IMR-90 (cell line): ENCODE results near the gene OCSTAMP. TPM values are rescaled to one million over a fixed set of nuclear protein-coding genes. Genes with fewer than 3 reads are reported as not detected.

Experiments
- ATAC-seq: fragments of 200-7000 bp; cut with Tn5 transposase; 2 replicates; pipeline ENCODE4 v1.9.1; 2020; ENCODE audit warnings: low read depth, mild to moderate bottlenecking, moderate library complexity
- BruUV-seq: library from RNA; stranded (reverse); fragments of 400-500 nt; replicated peaks from 2 replicates; lab custom pipeline; 2021; lab: Mats Ljungman, UMichigan
- CTCF ChIA-PET: fragments of 300-600 bp; formaldehyde crosslinking; extraction: SDS; loops from one replicate; lab custom pipeline; 2021; ENCODE audit warnings: antibody characterized with exemption; lab: Yijun Ruan, JAX
- POLR2A ChIA-PET: fragments of 300-600 bp; sonication (Branson Sonifier 250); formaldehyde crosslinking; loops from one replicate; lab custom pipeline; 2022; ENCODE audit warnings: antibody characterized with exemption; ENCODE audit not compliant: unreplicated experiment; lab: Charles Lee
- DNase-seq: peaks from one replicate; pipeline ENCODE4 v3.0.0; 2013
- H2AFZ ChIP-seq: replicated peaks from 2 replicates; pipeline ENCODE3; 2013; ENCODE audit warnings: low read length, mild to moderate bottlenecking; ENCODE audit not compliant: poor library complexity
- H2AK5ac ChIP-seq: 2 replicates; pipeline ENCODE4 v1.6.1; 2013; ENCODE audit warnings: low read depth, low read length, inconsistent platforms
- H2AK9ac ChIP-seq: replicated peaks from 2 replicates; pipeline ENCODE3; 2013; ENCODE audit warnings: mild to moderate bottlenecking, low read depth, low read length, moderate library complexity; ENCODE audit not compliant: poor library complexity
- H2BK120ac ChIP-seq: 2 replicates; pipeline ENCODE4 v1.6.1; 2013; ENCODE audit warnings: low read depth, low read length, inconsistent platforms
- H2BK15ac ChIP-seq: 3 replicates; pipeline ENCODE4 v1.6.1; 2013; ENCODE audit warnings: low read depth, low read length, inconsistent platforms
- H2BK20ac ChIP-seq: 2 replicates; pipeline ENCODE4 v1.6.1; 2013; ENCODE audit warnings: low read depth, mild to moderate bottlenecking, inconsistent platforms, low read length, moderate library complexity
- H2BK5ac ChIP-seq: 2 replicates; pipeline ENCODE4 v1.6.1; 2013; ENCODE audit warnings: mild to moderate bottlenecking, low read depth, low read length, inconsistent platforms; ENCODE audit not compliant: poor library complexity, severe bottlenecking
- H3K14ac ChIP-seq: replicated peaks from 2 replicates; pipeline ENCODE4 v1.6.1; 2013; ENCODE audit warnings: low read depth, low read length, inconsistent platforms
- H3K18ac ChIP-seq: 2 replicates; pipeline ENCODE4 v1.6.1; 2013; ENCODE audit warnings: low read depth, low read length, control low read depth
- H3K23ac ChIP-seq: 2 replicates; pipeline ENCODE4 v1.6.1; 2013; ENCODE audit warnings: low read depth, low read length, inconsistent platforms
- H3K27ac ChIP-seq: 2 replicates; pipeline ENCODE4 v1.5.1; 2013; ENCODE audit warnings: mild to moderate bottlenecking, control low read depth, low read length; ENCODE audit not compliant: insufficient read depth
- H3K27me3 ChIP-seq: 2 replicates; pipeline ENCODE4 v1.6.1; 2013; ENCODE audit warnings: low read length; ENCODE audit not compliant: control insufficient read depth, insufficient read depth
- H3K36me3 ChIP-seq: 2 replicates; pipeline ENCODE4 v1.6.1; 2013; ENCODE audit warnings: low read length, mixed read lengths; ENCODE audit not compliant: control insufficient read depth, insufficient read depth
- H3K4ac ChIP-seq: 2 replicates; pipeline ENCODE4 v1.6.1; 2013; ENCODE audit warnings: low read depth, low read length, inconsistent platforms
- H3K4me1 ChIP-seq: 2 replicates; pipeline ENCODE4 v1.6.1; 2013; ENCODE audit warnings: low read length, mixed read lengths; ENCODE audit not compliant: control insufficient read depth, insufficient read depth
- H3K4me2 ChIP-seq: 2 replicates; pipeline ENCODE4 v1.6.1; 2013; ENCODE audit warnings: low read depth, mild to moderate bottlenecking, control low read depth, low read length, moderate library complexity
- H3K4me3 ChIP-seq: 2 replicates; pipeline ENCODE4 v1.5.1; 2013; ENCODE audit warnings: low read depth, mild to moderate bottlenecking, control low read depth, low read length, moderate library complexity; ENCODE audit not compliant: insufficient read depth
- H3K56ac ChIP-seq: 2 replicates; pipeline ENCODE4 v1.6.1; 2013; ENCODE audit warnings: low read length, inconsistent platforms; ENCODE audit not compliant: insufficient read depth; ENCODE audit errors: extremely low read depth
- H3K79me1 ChIP-seq, 2 experiments: 2 replicates each; pipeline ENCODE4 v1.6.1; 2013; ENCODE audit warnings: low read length in 2 of 2, inconsistent platforms in 1 of 2, low read depth in 1 of 2
- H3K9ac ChIP-seq: 2 replicates; pipeline ENCODE4 v1.6.1; 2013; ENCODE audit warnings: low read depth, low read length, control low read depth
- H3K9me1 ChIP-seq: 2 replicates; pipeline ENCODE4 v1.6.1; 2013; ENCODE audit warnings: low read length, inconsistent platforms; ENCODE audit not compliant: insufficient read depth
- H3K9me3 ChIP-seq: 2 replicates; pipeline ENCODE4 v1.6.1; 2013; ENCODE audit warnings: low read length; ENCODE audit not compliant: control insufficient read depth, insufficient read depth
- H4K20me1 ChIP-seq: 2 replicates; pipeline ENCODE4 v1.6.1; 2013; ENCODE audit warnings: low read length, inconsistent platforms; ENCODE audit not compliant: insufficient read depth
- H4K5ac ChIP-seq: 2 replicates; pipeline ENCODE4 v1.6.1; 2013; ENCODE audit warnings: mild to moderate bottlenecking, low read depth, low read length, control low read depth
- H4K8ac ChIP-seq, 2 experiments: 2 replicates each; pipeline ENCODE4 v1.6.1; 2013; ENCODE audit warnings: low read depth in 2 of 2, low read length in 2 of 2, control low read depth in 1 of 2, inconsistent platforms in 1 of 2
- H4K91ac ChIP-seq: 2 replicates; pipeline ENCODE4 v1.6.1; 2013; ENCODE audit warnings: low read depth, low read length, inconsistent platforms; ENCODE audit not compliant: insufficient read depth
- ELK1 ChIP-seq: fragments of 150-350 bp; IDR thresholded peaks from 2 replicates; pipeline ENCODE4 v1.6.1; 2016; ENCODE audit warnings: low read depth, mild to moderate bottlenecking, low read length, moderate library complexity, borderline replicate concordance
- FOS ChIP-seq: fragments of 150-350 bp; IDR thresholded peaks from 2 replicates; pipeline ENCODE4 v1.6.1; 2016; ENCODE audit warnings: low read depth, low read length
- MAFK ChIP-seq: IDR thresholded peaks from 2 replicates; pipeline ENCODE4 v1.6.1; 2012; ENCODE audit warnings: low read depth, low read length, improper control_type of control experiment
- MAZ ChIP-seq: IDR thresholded peaks from 2 replicates; pipeline ENCODE4 v1.6.1; 2012; ENCODE audit warnings: low read depth, mild to moderate bottlenecking, low read length, improper control_type of control experiment, moderate library complexity, borderline replicate concordance
- RAD21 ChIP-seq: IDR thresholded peaks from 2 replicates; pipeline ENCODE4 v1.6.1; 2012; ENCODE audit warnings: low read length, improper control_type of control experiment
- RFX5 ChIP-seq: IDR thresholded peaks from 2 replicates; pipeline ENCODE4 v1.8.0; 2012; ENCODE audit warnings: low read depth, mild to moderate bottlenecking, low read length, moderate library complexity
- SMC3 ChIP-seq: fragments of 150-350 bp; IDR thresholded peaks from 2 replicates; pipeline ENCODE4 v1.6.1; 2016; ENCODE audit warnings: low read depth, mild to moderate bottlenecking, antibody characterized with exemption, low read length, moderate library complexity
- WGBS, 2 experiments: methylation state at CpG; one replicate each; pipeline versions ENCODE4 v1.1.5 to v1.1.7; 2013; ENCODE audit warnings: missing lambda C conversion rate in 2 of 2; ENCODE audit not compliant: insufficient read length in 1 of 2; ENCODE audit errors: extremely low coverage in 2 of 2; 5-methylcytosine and 5-hydroxymethylcytosine counted together
- dilution Hi-C: fragments of 300-500 bp; cut with HindIII; formaldehyde crosslinking; loops from one replicate; pipeline ENCODE4 v1.14.3; 2018; ENCODE audit warnings: low sequenced_read_pairs; ENCODE audit not compliant: unreplicated experiment
- in situ Hi-C: fragments of 300-500 bp; cut with MboI; formaldehyde crosslinking; loops from 3 replicates; pipeline ENCODE4 v1.14.3; 2019; ENCODE audit warnings: low sequenced_read_pairs, inconsistent platforms, mixed read lengths
- intact Hi-C: fragments of 100-400 bp; cut with micrococcal nuclease; formaldehyde crosslinking; loops from 2 replicates; pipeline ENCODE4 v1.10.0; 2022
- polyA plus RNA-seq, 3 experiments: library from polyadenylated mRNA; depleted of rRNA; stranded (reverse); fragments of >200 nt; gene quantifications; 2 replicates each; pipeline ENCODE4 v1.2.3, GENCODE V29; 2012; ENCODE audit warnings: low replicate concordance in 1 of 3
- total RNA-seq: library from RNA; depleted of rRNA; stranded (reverse); fragments of >200 nt; gene quantifications from 2 replicates; pipeline ENCODE4 v1.2.3, GENCODE V29; 2012
- TF ChIP-seq, protein P1 (sequence below): fragments of 150-350 bp; IDR thresholded peaks from 2 replicates; pipeline ENCODE4 v1.6.1; 2017; ENCODE audit warnings: mild to moderate bottlenecking, antibody characterized with exemption, low read length, low read depth

Gene OCSTAMP
- total and polyA plus RNA-seq, 2 of the 4 experiments (the other 2 are of a cell fraction) = not detected

DNA sequence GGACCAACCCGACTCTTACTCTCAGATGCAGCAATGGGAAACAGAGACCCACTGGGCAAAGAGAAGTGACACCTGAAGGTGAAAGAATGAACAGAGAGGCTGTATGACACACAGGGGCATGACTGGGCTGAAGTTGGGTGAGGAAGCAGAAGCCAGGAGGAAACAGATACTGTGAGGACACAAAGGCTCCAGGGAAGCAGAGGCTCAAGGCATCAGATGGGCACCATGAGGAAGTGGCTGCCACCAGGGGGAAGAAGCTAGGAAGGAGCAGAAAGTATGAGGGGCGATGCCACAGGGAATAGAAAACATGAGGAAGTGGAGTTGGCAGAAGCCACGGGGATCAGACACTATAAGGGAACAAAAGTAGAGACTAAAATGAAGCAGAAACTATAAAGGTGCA, 30.9 kb upstream of the OCSTAMP start:
- H4K8ac ChIP-seq = no peak overlapping the region
- 57% methylated on average over 1 of the region's 3 CpGs; no CpG with 5 or more reads in 1 of the 2 experiments for WGBS, 2 experiments
- dilution Hi-C loops (no loop called here), in situ Hi-C loops (no loop called here), intact Hi-C loops (no loop called here)
- ATAC-seq = no peak
- H4K91ac ChIP-seq = no peak overlapping the region
- H3K4me2 ChIP-seq = no peak overlapping the region
- H3K4me1 ChIP-seq = no peaks in the 10 kb centered on the region
- H3K4me3 ChIP-seq = no peak overlapping the region
- H3K27ac ChIP-seq = no peak overlapping the region
- no peaks in the 10 kb centered on the region for H3K79me1 ChIP-seq
- BruUV-seq = no TSS peak
- TF ChIP-seq FOS (no peak), RAD21 (no peak), MAFK (no peak), ELK1 (no peak), MAZ (no peak), SMC3 (no peak), RFX5 (no peak)
- TF ChIP-seq, protein P1, sequence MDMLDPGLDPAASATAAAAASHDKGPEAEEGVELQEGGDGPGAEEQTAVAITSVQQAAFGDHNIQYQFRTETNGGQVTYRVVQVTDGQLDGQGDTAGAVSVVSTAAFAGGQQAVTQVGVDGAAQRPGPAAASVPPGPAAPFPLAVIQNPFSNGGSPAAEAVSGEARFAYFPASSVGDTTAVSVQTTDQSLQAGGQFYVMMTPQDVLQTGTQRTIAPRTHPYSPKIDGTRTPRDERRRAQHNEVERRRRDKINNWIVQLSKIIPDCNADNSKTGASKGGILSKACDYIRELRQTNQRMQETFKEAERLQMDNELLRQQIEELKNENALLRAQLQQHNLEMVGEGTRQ = no peak
- H2AFZ ChIP-seq = no peak overlapping the region
- no peak overlapping the region for H4K5ac ChIP-seq
- no peak overlapping the region for H3K4ac ChIP-seq
- no peaks in the 10 kb centered on the region for H3K27me3 ChIP-seq
- no peaks in the 10 kb centered on the region for H4K20me1 ChIP-seq
- no peak overlapping the region for H3K18ac ChIP-seq
- H2BK20ac ChIP-seq = no peak overlapping the region
- ChIA-PET CTCF (no interaction called here), POLR2A (no interaction called here)
- no peak overlapping the region for H3K14ac ChIP-seq
- H3K9me1 ChIP-seq = no peaks in the 10 kb centered on the region
- no peaks in the 10 kb centered on the region for H3K36me3 ChIP-seq
- no peak overlapping the region for H2AK9ac ChIP-seq
- H3K9ac ChIP-seq = no peak overlapping the region
- H2BK5ac ChIP-seq = no peak overlapping the region
- H3K23ac ChIP-seq = no peak overlapping the region
- H2BK15ac ChIP-seq = no peak overlapping the region
- H2BK120ac ChIP-seq = no peak overlapping the region
- H2AK5ac ChIP-seq = no peak overlapping the region
- H3K56ac ChIP-seq = no peak overlapping the region
- H3K9me3 ChIP-seq = no peaks in the 10 kb centered on the region
- DNase-seq = no peak
